GM23338 (cell line): Measurements from ENCODE around the gene YY2.

ENCODE experiments used
- CTCF ChIP-seq, 2 experiments: fragments of 200-600 bp in 1 of 2; sonication (generic) in 1 of 2; conservative IDR thresholded peaks; 2 replicates each; pipeline versions ENCODE4 v1.5.1 to v1.6.1; 2016 to 2017; ENCODE audit warnings: antibody characterized with exemption in 2 of 2, low read depth in 2 of 2, mild to moderate bottlenecking in 2 of 2, moderate library complexity in 1 of 2
- ETS1 ChIP-seq: IDR thresholded peaks from 2 replicates; pipeline ENCODE4 v1.6.1; 2016; ENCODE audit warnings: antibody characterized with exemption
- EZH2phosphoT487 ChIP-seq: fragments of 200-600 bp; sonication (generic); IDR thresholded peaks from one replicate; pipeline ENCODE4 v1.8.1; 2018; ENCODE audit warnings: antibody characterized with exemption; ENCODE audit not compliant: unreplicated experiment
- POLR2AphosphoS5 ChIP-seq: IDR thresholded peaks from 2 replicates; pipeline ENCODE4 v1.6.1; 2016; ENCODE audit warnings: antibody characterized with exemption, low read depth

- TF ChIP-seq CTCF (conservative IDR thresholded peaks at IDR 0.05; ENCODE audit: low read depth in 2 of 2) (no peak), POLR2AphosphoS5 (no peak), ETS1 (no peak), EZH2phosphoT487 (no peak)
These were observed 8.4 kb upstream of the YY2 start for GRCh38 chrX:21847342-21847741.
